HG03196 (cell line): ENCODE results near the gene RPS6KA6.
A peak's percentile ranks its signal among the peaks of the same experiment; 100 is the strongest.

Experiments used
- ATAC-seq: cut with Tn5 transposase; IDR thresholded peaks from one replicate; pipeline ENCODE4 v1.9.1; 2021; ENCODE audit not compliant: unreplicated experiment

Gene RPS6KA6

DNA sequence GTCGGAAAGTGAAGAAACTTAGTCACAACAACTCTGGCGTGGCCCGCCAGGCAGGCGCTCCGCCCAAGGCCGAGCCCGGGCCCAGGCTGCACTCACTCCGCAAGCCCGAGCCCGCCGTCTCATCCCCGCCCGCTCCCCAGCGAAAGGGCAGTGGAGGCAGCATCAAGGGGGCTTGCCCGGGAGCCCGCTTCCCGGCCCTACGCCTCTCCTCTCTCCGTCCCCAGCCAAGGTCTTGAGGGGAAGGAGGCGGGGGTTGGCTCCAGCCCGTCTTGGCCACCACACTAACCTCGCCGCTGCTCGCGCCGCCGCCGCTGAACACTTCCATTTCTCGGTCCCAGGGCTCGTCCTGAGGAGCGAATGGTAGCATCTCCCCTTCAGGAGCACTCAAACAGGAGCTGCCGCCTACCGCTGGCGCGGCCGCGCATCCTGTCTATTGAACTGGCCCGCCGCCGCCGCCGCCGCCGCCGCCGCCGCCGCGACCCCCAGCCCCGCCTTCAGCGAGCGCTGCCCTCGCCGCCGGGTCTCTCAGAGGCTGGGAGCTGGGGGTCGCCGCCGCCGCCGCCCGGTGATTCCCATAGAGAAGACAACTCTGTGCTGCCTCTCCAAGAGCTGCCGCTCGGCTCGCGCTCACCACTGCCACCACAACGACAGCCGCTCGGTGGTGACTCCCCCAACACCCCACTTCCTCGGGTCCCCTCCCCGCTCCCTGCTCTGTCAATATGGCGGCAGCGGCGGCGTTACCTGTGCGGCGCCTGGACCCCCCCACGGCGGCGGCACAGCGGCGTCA, at the start of gene RPS6KA6:
TSS of gene RPS6KA6 (minus strand) at position 667 of the 787 bp plus-strand sequence. CDS start at position 367, 300 bp downstream.
- ATAC-seq: peak; percentile 44

DNA sequence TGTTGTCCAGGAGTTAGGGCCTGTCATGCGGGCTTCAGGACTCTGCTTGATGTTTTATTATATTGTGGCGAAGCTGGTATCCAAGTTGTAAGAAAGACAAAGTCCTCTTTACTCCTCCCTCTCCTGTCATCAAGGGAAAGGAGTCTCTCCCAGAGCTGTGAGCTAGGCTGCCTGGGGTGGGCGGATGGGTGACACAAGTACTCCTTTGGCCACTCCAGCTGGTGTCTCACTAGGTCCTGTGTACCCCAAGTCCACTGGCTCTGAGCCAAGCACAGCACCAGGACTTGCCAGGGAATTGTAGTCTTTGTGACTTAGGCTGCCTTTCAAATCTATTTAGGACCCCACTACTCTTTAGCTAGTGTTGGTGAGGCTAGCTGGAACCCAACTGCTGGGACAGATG, 36.7 kb upstream of the RPS6KA6 start:
- no peak for ATAC-seq

DNA sequence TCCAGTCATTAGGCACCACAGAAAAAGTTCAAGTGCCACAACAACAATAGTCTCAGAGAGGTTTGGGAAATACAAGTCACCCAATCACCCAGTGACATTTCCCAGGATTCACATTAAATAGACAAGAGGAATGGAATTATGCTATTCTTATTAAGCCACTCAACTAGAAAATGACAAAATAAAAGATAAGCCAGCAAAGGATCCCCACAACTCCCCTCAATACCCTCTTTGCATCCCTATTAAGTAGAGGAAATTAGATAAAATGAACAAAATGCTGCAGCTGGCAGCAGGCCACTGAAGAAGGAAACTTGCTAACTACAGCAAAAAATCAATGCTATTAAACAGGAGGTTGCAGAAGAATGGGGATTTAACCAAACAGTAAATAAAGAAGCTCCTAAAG, 35.3 kb upstream of the RPS6KA6 start:
- no peak for ATAC-seq

DNA sequence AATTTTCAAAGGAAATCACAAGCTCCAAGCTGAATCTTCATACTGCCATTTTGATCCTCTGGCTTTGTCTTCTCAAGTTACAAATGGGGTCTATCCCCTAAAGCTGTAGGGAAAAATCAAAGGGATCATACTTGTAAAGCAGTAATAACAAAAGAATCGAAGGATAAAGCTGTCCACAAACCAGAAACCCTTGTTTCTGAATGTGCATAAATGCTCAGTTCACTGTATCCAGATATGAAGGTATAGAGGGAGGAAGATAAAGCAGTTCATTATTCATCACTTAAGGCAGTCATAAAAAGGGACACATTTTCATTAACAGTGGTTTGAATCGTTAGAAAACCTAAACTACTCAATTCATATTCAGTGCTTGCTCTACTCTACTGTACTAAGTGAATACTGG, 33.2 kb upstream of the RPS6KA6 start:
- ATAC-seq: no peak

DNA sequence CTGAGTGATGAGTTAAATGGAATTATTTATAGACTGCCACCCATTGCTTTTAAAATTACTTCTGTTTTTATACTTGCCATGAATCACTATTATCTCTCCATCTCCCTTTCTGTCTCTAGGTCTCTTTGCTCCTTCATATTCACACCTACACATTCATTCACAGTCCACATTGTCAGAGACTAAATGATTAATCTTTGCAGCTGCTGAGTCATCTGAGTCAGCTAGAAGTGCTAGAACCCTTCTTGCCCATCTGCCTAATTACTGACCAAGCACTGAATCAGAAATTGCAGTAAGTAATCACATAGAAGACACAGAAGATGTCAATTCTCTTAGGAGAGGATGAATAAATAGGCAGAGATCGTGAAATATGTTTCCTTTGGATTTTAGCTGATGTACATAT, 31.6 kb upstream of the RPS6KA6 start:
- ATAC-seq: no peak

DNA sequence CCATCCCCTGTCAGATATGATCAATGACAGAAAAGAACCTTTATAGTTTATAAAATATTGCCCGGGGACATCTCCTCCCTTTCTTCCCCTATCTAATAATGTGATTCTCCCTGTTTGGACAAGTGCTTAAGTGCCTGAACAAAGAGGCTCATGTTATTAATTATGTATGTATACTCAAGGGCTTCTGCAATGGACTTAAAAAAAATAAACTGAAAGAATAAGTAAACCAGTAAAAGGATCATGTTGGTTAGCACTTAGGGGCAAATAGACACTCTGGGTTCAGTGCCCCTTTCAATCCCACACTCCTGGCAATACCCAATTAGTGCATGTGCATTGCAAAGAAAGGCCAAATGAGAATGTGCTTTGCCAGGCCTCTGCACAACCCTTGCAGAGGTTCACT, 30.7 kb upstream of the RPS6KA6 start:
- ATAC-seq: no peak

DNA sequence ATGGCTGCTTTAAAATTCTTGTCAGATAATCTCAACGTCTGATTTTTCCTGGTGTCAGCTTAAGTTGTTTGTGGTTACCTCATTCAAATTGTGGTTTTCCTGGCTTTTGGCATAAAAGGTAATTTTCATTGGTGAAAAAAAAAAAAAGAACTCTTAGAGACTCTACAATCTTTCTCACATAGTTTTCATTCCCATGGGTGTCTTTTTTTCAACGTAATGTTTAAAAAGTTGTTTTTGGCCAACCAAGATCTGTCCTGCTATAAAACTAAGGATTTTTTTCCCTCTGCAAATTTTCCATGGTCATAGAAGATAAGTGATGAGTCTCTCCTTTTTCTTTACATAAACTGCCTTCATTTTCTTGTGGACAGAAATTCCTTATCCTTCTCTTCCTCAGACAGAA, 28.9 kb upstream of the RPS6KA6 start:
- no peak for ATAC-seq

DNA sequence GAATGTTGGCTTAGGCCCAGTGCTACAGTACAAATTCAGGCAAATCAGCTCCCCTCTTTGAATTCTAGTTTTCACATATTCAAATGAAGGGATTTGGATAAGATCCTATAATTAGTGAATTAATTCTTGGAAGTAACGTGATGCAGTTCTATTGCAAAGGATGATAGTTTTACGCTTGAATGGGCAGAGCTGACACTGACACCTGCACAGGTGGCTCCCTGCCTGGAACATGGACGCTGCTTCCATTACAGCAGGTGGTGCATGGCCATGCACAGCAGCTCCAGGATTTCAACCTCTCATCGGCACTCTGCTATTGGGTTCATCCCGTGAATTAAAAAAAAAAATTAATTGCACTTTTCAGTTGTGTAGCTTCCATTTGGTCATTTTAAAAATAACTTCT, 28.4 kb upstream of the RPS6KA6 start:
- ATAC-seq: no peak

DNA sequence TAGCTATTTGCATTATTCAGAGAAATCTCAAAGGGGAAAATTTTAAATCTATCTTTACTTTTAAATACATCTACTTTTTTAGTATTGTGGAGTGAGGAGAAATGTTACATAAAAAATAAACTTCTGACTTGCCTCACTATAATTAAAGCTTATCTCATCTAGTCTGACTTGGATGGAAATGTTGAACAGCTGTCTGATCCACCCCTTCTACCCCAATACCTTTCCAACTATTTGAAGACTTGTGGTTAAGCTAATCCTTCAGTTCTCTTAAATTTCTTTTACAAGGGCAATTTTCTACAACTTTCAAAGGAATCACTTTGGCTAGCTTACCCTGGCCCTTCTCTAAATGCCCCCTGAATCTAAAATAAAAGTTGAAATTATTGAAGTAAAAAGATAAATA, 17.3 kb upstream of the RPS6KA6 start:
- no peak for ATAC-seq

DNA sequence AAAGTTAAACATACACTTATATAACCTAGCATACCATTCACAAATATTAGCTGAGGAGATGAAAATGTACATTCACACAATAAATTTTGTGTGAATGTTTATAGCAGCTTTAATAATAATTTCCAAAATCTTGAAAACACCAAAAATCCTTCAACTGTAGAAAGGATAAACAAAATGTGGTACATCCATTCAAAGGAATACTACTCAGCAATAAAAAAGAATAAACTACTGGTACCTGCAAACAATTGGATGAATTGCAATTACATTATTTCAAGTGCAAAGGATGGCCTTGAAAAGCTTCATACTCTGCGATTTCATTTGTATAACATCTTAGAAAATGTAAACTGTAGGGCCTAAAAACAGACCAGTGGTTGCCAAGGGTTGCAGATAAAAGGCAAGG, 11.7 kb upstream of the RPS6KA6 start:
- ATAC-seq: no peak

DNA sequence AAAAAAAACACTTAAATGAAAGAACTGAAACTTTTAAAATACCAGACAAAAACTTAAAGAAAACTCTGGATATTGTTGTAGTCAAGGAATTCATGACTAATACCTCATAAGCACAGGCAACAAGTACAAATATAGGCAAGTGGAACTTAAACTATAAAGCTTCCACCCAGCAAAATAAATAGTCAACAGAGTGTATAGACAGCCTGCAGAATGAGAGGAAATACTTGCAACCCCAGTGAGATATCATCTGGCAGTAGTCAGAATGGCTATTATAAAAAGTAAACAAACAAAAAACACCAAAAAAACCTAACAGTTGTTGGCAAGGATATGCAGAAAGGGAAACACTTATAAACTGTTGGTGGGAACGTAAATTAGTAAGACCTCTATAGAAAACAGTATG, 9.6 kb upstream of the RPS6KA6 start:
- ATAC-seq: no peak

DNA sequence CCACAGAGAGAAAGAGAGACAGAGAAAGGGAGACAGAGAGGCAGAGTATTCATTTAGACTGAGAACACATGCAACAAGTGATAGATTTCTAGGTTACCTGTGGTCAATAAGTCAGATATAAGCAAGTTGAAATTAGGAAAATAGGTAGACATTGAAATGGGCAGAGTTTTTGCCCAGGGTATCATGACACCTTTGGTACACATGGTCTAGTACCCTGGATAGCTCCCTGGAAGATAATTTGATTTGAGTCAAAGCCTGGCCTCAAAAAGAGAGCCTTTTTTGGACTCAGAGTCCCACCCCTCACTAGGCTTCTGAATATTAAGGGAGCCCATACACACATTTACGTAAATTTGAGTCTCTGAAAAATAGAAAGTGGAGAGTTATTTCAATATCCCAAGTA, 4.0 kb upstream of the RPS6KA6 start:
- ATAC-seq: no peak

DNA sequence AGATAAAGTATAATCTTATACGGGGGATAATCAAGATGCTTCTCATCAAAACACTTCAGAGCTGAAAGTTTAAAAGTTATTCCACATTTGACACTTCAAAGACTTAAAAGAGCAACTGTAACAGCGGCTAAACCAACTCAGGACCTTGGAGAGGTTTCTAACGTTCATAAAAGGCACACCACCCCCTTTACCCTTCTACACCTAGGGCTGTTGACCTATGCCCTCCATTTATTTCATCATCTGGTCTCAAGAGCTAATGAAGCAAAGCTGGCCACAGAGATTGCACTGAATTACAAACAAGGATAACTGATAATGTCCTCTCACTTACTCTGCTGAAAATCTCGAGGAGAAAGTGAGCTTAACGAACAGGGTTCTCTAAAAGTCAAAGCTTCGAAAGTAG, 1.1 kb upstream of the RPS6KA6 start:
- no peak for ATAC-seq

DNA sequence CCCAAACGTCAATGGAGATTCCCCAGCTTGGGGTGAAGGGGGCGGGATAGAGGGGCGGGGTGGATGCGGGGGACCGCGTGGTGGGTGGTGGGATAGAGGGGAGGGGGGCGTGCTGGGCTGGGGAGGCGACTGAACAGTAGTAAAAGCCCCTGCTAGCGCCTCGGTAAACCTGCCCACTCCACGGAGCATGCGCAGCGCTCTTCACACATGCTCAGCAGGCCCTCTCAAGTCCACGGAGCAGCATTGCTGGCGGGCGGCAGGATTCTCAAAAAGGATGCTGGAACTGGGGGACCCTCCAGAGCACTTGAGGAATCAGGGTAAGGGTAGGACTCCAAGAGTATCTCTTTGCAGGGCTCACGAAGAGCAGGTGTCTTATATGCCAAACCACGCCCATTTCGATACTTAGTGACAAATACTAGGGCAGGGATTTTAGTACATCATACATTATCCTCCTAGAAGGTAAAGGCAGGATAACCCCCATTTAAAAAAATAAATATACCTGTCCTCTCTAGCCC, 378 bp upstream of the RPS6KA6 start:
- ATAC-seq: peak; percentile 61

DNA sequence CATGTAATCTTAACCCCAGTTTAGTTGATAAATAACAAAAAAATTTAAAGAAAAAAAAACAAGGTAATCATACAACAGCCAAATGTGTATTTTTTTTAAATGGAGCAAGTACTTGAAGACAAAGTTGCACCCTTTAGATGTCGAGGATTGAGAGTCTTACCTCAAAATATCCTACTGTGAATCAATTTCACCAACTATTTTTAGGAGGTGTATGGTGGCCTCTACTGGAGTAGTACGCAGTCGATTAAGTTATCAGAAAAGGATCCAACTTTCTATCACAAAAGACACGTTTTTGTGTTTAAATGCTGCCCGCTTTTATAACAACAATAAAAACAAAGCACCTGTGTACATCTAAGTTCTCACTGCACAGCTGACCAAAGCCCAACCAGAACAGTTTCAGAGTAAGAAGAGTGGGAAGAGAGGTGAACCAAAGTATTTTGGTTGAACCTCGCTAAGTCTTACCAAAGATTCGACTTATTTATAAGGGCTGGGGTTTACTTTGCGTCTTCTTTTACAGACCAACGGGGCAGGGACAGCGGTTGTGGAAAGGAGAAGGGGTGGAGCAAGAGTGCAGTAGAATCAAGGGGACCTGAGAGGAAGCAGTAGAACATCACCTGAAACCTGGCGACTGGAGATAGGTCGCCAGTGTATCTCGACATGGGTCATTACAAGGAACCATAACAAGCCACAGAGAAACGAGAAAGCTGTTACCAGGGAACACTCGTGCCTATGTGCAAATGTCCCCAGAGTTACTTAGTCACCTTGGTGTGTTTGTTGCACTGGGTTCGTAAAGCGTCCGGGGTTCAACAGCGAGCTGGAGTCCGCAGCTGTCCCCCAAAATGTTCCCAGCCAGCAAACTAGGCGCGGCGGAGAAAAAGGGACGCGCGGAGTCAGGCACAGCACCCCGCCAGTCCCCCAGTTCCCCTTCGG, 1.1 kb downstream of the RPS6KA6 start:
- no peak for ATAC-seq

DNA sequence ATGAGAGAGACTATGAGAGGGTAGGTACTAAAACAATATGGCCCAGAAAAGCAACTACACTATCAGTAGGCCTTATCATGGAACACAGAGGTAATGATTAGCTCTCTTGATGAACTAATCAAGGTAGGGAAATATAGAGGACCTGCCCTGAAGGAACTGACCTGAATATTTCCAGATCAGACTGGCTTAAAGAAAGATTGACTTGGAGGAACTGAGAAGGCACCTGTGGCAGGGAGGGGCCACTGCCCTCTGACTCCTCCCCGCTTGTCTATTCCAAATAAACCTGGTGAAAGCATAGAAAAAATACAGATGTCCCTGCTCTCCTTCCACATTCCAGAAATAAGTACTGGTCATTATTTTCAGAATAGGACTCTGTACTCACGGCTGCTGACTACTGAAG, 5.5 kb downstream of the RPS6KA6 start:
- no peak for ATAC-seq

DNA sequence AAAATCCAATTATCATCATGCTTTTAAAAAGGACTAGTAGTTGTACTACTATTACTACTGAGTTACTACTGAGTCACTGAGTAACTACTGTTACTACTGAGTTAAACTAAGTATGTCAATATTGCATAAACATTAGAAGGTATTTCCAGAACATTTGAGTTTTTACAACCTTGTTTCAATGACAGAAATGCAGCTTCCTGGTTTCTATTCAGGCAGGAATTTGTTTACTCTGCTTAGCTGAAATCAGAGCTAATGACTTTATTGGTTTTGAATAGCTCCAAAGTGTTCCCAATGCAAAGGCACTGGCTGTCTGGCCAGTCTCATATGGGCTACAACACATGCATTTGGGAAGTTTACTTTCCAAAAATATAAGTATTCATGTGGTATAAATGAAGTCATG, 12.0 kb downstream of the RPS6KA6 start:
- ATAC-seq: no peak

DNA sequence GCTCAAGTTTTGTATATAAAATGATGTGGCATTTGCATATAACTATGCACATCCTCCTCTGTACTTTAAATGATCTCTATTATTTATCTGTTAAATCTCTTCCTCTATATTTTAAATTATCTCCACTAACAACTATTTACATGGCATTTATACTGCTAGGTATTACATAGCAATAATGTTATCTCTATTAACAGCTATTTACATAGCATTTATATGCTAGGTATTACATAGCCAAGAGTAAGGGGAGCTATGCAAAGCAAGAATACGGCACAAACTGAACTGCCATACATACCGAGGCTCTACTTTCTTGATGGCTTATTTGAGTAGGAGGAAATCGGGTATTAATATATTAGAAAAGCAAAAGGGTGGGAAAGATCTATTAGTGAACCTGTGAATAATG, 12.7 kb downstream of the RPS6KA6 start:
- no peak for ATAC-seq

DNA sequence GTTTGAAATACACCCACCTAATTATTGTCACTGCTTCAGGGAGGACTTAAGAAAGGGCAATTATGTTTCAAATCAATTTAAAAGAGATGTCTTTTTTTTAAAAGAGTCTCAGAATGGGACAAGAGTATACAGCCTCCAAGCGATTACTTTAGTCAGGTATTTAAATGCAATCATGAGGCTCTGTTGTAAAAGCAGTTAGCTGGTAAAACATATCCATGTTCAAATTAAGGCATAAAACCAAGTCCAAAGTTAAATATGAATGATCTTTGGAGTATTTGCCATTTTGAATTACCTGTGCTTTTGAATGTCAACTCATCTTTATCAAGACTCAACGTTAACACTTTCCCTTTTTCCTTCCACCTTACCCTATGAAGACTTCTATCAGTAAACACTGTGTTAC, 13.7 kb downstream of the RPS6KA6 start:
- ATAC-seq: no peak

DNA sequence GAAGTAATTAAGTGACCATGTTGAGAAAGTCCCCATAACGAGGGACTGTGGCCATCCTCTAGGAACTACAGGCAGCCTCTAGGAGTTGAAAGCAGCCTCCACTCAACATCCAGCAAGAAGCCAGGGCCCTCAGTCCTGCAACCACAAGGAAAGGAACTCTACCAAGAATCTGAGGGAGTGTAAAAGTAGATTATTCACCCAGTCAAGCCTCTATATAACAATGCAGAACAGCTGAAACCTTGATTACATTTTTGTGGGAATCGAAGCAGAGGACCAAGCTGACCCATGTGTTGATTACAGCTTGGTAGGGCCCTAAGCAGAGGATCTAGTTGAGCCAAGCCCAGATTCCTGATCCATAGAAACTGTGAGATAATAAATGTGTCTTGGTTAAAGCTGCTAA, 17.1 kb downstream of the RPS6KA6 start:
- no peak for ATAC-seq

DNA sequence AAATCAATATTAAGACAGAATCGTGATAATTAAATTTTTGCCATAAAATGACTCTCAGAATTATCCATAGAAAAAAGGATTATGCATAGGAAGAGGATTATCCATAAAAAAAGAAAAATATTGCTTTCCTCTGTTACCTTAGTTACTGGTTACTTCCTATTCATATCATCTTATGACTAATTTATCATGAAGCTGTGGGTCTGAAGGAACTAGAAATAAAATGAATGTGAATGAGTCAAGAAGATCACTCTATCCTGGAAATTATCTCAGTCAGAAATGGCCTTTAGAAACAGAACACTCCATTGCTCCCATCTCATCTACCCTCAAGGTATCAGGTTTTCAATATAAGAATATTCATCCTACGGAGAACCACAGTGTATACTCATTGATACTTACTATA, 19.4 kb downstream of the RPS6KA6 start:
- no peak for ATAC-seq

DNA sequence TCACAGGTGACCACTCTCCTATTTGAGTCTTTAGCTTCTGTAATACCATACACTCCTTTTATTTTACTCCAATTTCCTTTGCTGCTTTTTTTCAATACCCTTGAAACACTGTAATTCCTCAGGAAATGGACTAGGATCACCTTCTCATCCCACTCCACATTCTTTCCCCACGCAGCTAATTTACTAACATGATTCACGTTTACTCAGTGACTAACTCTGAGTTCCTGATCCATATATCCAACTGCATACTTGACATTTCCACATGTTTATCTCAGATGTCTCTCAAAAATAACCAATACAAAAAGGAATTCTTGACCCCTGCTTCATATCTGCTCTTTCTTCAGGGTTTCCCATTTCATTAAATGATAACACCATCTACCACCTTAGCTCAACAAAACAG, 19.9 kb downstream of the RPS6KA6 start:
- no peak for ATAC-seq
